ENCODE results near the gene ELK4. TPM values are rescaled to one million over a fixed set of nuclear protein-coding genes. Genes with fewer than 3 reads are reported as not detected.

ELK4 gene
- total RNA-seq, 1 experiment from 2014 or later, result 39.0 TPM

DNA sequence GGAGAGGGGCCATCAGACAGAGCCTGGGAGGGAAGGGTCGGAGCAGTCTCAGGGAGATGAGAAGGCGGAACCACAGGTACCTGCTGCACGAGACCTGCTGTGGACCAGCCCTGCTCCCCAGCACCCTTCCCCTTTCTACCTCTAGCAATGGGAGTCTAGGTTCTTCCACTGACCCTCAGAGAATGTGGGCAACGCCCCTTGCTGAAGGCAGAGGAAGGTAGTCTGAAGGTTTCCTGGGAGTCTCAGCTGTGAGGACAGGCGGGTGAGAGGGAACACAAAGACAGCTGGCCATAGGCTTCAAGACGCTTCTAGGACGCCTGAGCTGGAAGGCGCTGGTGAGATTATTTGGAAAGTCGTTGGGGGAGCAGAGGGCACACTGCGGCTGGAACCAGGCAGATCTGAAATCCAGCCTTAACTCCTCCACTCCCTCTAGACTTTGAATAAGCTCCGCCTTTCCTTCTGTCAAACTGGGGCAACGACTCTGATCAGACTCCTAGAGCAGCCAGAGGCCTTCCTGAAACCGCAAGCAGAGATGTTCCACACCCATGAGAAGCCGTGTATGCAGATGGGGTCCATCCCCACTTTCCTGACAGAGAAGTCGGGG is 30.4 kb upstream of the ELK4 start:
- Mint-ChIP-seq H3K27ac (peak overlapping the region; percentile 82), H3K4me1 (peaks cover 47% of the 10 kb centered on the region), H3K9me3 (no peaks in the 10 kb centered on the region), H3K4me3 (no peak overlapping the region), H3K36me3 (peaks cover 4% of the 10 kb centered on the region; the same call in 1 of the 2 replicates), H3K27me3 (ENCODE audit: low read depth) (no peaks in the 10 kb centered on the region)
- ATAC-seq (no peak), DNase-seq (ENCODE audit: low spot score) (no peak)
- peak; percentile 9; the same call in 1 of the 2 replicates for TF ChIP-seq FOXP1 (CRISPR knock-in tag; IDR thresholded peaks at IDR 0.05; ENCODE audit: borderline replicate concordance)
- TF ChIP-seq, protein P1, sequence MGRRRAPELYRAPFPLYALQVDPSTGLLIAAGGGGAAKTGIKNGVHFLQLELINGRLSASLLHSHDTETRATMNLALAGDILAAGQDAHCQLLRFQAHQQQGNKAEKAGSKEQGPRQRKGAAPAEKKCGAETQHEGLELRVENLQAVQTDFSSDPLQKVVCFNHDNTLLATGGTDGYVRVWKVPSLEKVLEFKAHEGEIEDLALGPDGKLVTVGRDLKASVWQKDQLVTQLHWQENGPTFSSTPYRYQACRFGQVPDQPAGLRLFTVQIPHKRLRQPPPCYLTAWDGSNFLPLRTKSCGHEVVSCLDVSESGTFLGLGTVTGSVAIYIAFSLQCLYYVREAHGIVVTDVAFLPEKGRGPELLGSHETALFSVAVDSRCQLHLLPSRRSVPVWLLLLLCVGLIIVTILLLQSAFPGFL (CRISPR knock-in tag; IDR thresholded peaks at IDR 0.05; ENCODE audit: borderline replicate concordance), result no peak
- ChIA-PET POLR2A (no interaction called here), CTCF (interaction anchor here (0.7 to 19.1 kb wide), 8 partner anchors 13 to 315 kb away, joined by 3 to 468 read pairs (median 8); partner anchors contain the start of gene SLC45A3)

DNA sequence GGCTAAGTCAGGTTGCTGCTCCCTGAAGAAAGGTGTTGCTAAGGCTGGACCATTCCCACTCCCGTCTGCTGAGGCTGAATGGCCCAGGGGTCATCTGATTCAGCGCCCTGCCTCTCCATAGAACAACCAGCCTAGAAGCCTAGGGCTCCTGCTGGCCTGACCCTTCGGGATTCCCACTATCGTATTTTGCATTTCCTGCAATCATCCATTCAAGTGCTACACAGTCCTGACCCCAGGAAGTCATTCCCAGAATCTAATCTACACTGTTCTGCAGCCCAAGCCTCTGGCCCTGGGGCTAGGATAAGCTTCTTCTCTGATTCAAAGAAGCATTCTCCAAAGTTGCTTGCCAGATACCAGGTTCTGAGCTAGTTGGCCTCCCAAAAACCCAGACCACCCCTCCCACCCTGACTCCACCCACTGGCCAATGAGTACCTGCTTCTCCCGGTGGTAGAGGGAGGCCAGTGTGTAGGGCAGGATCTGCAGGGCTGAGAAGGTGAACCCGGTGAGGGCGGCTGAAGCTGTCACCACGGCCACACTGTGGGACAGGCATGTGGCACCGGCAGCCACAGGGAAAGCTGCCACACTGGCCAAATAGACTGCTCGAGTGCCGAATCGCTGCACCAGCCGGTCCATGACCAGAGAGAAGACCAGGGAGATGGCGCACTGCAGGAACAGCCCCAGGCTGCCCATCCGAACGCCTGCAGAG is 29.8 kb upstream of the ELK4 start:
- TF ChIP-seq MYBL2 (CRISPR knock-in tag; IDR thresholded peaks at IDR 0.05) (0 out of 2 replicates have a peak, but pooled peaks have one; percentile 36), ZSCAN18 (CRISPR knock-in tag; IDR thresholded peaks at IDR 0.05) (no peak), FOXP1 (CRISPR knock-in tag; IDR thresholded peaks at IDR 0.05; ENCODE audit: borderline replicate concordance) (0 out of 2 replicates have a peak, but pooled peaks have one; percentile 27), TCF7 (CRISPR knock-in tag; IDR thresholded peaks at IDR 0.05; ENCODE audit: low read depth) (no peak)
- Mint-ChIP-seq H3K9me3 (no peaks in the 10 kb centered on the region), H3K4me1 (peaks cover 47% of the 10 kb centered on the region), H3K27me3 (ENCODE audit: low read depth) (no peaks in the 10 kb centered on the region), H3K36me3 (peaks cover 4% of the 10 kb centered on the region; the same call in 1 of the 2 replicates), H3K27ac (peak overlapping the region; percentile 82), H3K4me3 (no peak overlapping the region)
- CTCF ChIA-PET, result interaction anchor here (0.7 to 19.1 kb wide), 9 partner anchors 13 to 316 kb away, joined by 3 to 468 read pairs (median 6); partner anchors contain the start of gene SLC45A3
- peak; percentile 50 for ATAC-seq
- POLR2A ChIA-PET, result interaction anchor here (0.6 kb wide), 1 partner anchor 146 kb away, joined by 3 read pairs; no protein-coding TSS in a partner anchor
- DNase-seq (ENCODE audit: low spot score), result no peak

GRCh38 chr1:205660361-205660760 is 28.6 kb upstream of the ELK4 start:
- peaks cover 39% of the 10 kb centered on the region for H3K4me1 Mint-ChIP-seq
- no peak overlapping the region for H3K4me3 Mint-ChIP-seq
- POLR2A ChIA-PET, result interaction anchor here (0.8 to 3.4 kb wide), 3 partner anchors 10 to 68 kb away, joined by 3 to 16 read pairs (median 9); no protein-coding TSS in a partner anchor
- ATAC-seq, result no peak
- H3K27me3 Mint-ChIP-seq (ENCODE audit: low read depth), result no peaks in the 10 kb centered on the region
- no peaks in the 10 kb centered on the region for H3K9me3 Mint-ChIP-seq
- peaks cover 4% of the 10 kb centered on the region; the same call in 1 of the 2 replicates for H3K36me3 Mint-ChIP-seq
- peak overlapping the region; percentile 55; the same call in 1 of the 2 replicates for H3K27ac Mint-ChIP-seq
- no peak for DNase-seq (ENCODE audit: low spot score)
- CTCF ChIA-PET, result interaction anchor here (1.5 to 19.1 kb wide), 10 partner anchors 15 to 317 kb away, joined by 3 to 468 read pairs (median 45); partner anchors contain the start of gene SLC45A3
- TF ChIP-seq ATF3 (CRISPR knock-in tag; conservative IDR thresholded peaks at IDR 0.05) (no peak), MXD4 (CRISPR knock-in tag; IDR thresholded peaks at IDR 0.05; ENCODE audit: borderline replicate concordance) (no peak), E2F1 (CRISPR knock-in tag; IDR thresholded peaks at IDR 0.05) (no peak), AR (CRISPR knock-in tag; IDR thresholded peaks at IDR 0.05) (no peak), E2F5 (CRISPR knock-in tag; IDR thresholded peaks at IDR 0.05) (no peak), KAT7 (CRISPR knock-in tag; IDR thresholded peaks at IDR 0.05; ENCODE audit: borderline replicate concordance) (no peak), FOXK1 (CRISPR knock-in tag; IDR thresholded peaks at IDR 0.05) (no peak), NFE2L1 (CRISPR knock-in tag; IDR thresholded peaks at IDR 0.05) (no peak), ZMAT4 (CRISPR knock-in tag; IDR thresholded peaks at IDR 0.05) (no peak)
- TF ChIP-seq, protein P2, sequence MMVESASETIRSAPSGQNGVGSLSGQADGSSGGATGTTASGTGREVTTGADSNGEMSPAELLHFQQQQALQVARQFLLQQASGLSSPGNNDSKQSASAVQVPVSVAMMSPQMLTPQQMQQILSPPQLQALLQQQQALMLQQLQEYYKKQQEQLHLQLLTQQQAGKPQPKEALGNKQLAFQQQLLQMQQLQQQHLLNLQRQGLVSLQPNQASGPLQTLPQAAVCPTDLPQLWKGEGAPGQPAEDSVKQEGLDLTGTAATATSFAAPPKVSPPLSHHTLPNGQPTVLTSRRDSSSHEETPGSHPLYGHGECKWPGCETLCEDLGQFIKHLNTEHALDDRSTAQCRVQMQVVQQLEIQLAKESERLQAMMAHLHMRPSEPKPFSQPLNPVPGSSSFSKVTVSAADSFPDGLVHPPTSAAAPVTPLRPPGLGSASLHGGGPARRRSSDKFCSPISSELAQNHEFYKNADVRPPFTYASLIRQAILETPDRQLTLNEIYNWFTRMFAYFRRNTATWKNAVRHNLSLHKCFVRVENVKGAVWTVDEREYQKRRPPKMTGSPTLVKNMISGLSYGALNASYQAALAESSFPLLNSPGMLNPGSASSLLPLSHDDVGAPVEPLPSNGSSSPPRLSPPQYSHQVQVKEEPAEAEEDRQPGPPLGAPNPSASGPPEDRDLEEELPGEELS (CRISPR knock-in tag; IDR thresholded peaks at IDR 0.05), result no peak

All from WTC11 (cell line).